K562 (cell line): Measurements from ENCODE around the gene AKT1S1. TPM values are rescaled to one million over a fixed set of nuclear protein-coding genes. Genes with fewer than 3 reads are reported as not detected.

Experiments
- ATAC-seq: fragments of 200-7000 bp; cut with Tn5 transposase; 3 replicates; pipeline ENCODE4 v1.9.1; 2020; ENCODE audit warnings: moderate library complexity
- BruUV-seq: library from RNA; stranded (reverse); fragments of 400-500 nt; replicated peaks from 2 replicates; lab custom pipeline; 2021; lab: Mats Ljungman, UMichigan
- CTCF ChIA-PET: fragments of 300-600 bp; formaldehyde crosslinking; extraction: SDS; loops from one replicate; lab custom pipeline; 2021; ENCODE audit warnings: low intra/inter-chr PET ratio; lab: Yijun Ruan, JAX
- POLR2A ChIA-PET: fragments of 300-600, 350-650 bp; sonication (Branson Sonifier 250); formaldehyde crosslinking; extraction: SDS; loops from one replicate; lab custom pipeline; 2021; ENCODE audit warnings: antibody characterized with exemption, inconsistent platforms; lab: Yijun Ruan, JAX
- DNase-seq, 4 experiments: peaks; one replicate each; pipeline versions ENCODE4 v3.0.0 to v3.0.0-alpha.2; 2011 to 2018; ENCODE audit warnings: low spot score in 3 of 4, mixed read lengths in 3 of 4; ENCODE audit errors: extremely low read depth in 1 of 4
- FAIRE-seq: peaks from 2 replicates; lab custom pipeline; 2011; peaks lifted over from hg19 to GRCh38; lab: Jason Lieb, UNC
- H2AFZ ChIP-seq: 2 replicates; pipeline ENCODE4 v1.6.0; 2011; ENCODE audit warnings: low read depth, low read length, control low read depth, inconsistent platforms
- H3K27ac ChIP-seq: fragments of 200-600 bp; 3 replicates; pipeline ENCODE4 v1.8.0; 2011; ENCODE audit warnings: low read depth, mild to moderate bottlenecking, control low read depth, inconsistent platforms, low read length, moderate library complexity, mixed read lengths; ENCODE audit errors: extremely low read depth
- H3K27me3 ChIP-seq, 2 experiments: fragments of 300-600 bp in 1 of 2; 2 replicates in 1 of 2; 3 replicates in 1 of 2; pipeline versions ENCODE4 v1.6.0 to v1.8.0; 2011; ENCODE audit warnings: inconsistent platforms in 2 of 2, low read length in 2 of 2, mild to moderate bottlenecking in 1 of 2, mixed read lengths in 1 of 2, moderate library complexity in 1 of 2; ENCODE audit not compliant: control insufficient read depth in 2 of 2, insufficient read depth in 2 of 2
- H3K36me3 ChIP-seq: fragments of 300-600 bp; 3 replicates; pipeline ENCODE4 v1.8.0; 2011; ENCODE audit warnings: mild to moderate bottlenecking, low read length, inconsistent platforms; ENCODE audit not compliant: control insufficient read depth, insufficient read depth
- H3K4me1 ChIP-seq, 2 experiments: fragments of 200-600 bp in 1 of 2; replicated peaks in 1 of 2; 2 replicates in 1 of 2; 3 replicates in 1 of 2; pipeline versions ENCODE4 v1.5.1 to v1.8.0; 2011; ENCODE audit warnings: inconsistent platforms in 2 of 2, low read length in 2 of 2, mild to moderate bottlenecking in 1 of 2, mixed read lengths in 1 of 2, moderate library complexity in 1 of 2; ENCODE audit not compliant: control insufficient read depth in 2 of 2, insufficient read depth in 2 of 2
- H3K4me2 ChIP-seq: 2 replicates; pipeline ENCODE4 v1.6.1; 2011; ENCODE audit warnings: low read length, control low read depth, inconsistent platforms, mixed read lengths; ENCODE audit not compliant: insufficient read depth
- H3K4me3 ChIP-seq: fragments of 200-600 bp; sonication (generic), shearing (Covaris generic); 2 replicates; pipeline ENCODE4 v1.5.1; 2016; ENCODE audit warnings: control low read depth, inconsistent platforms
- H3K79me2 ChIP-seq: fragments of 200-600 bp; 3 replicates; pipeline ENCODE4 v1.8.0; 2011; ENCODE audit warnings: low read length, inconsistent platforms; ENCODE audit not compliant: control insufficient read depth, insufficient read depth
- H3K9ac ChIP-seq, 2 experiments: 2 replicates each; pipeline versions ENCODE4 v1.6.0 to v1.6.1; 2011; ENCODE audit warnings: low read depth in 2 of 2, low read length in 2 of 2, control low read depth in 1 of 2, inconsistent platforms in 1 of 2, mild to moderate bottlenecking in 1 of 2, mixed read lengths in 1 of 2; ENCODE audit not compliant: insufficient read depth in 1 of 2
- H3K9me1 ChIP-seq: one replicate; pipeline ENCODE4 v1.6.0; 2011; ENCODE audit warnings: inconsistent platforms, mild to moderate bottlenecking, low read length, moderate library complexity; ENCODE audit not compliant: control insufficient read depth, insufficient read depth
- H3K9me3 ChIP-seq: replicated peaks from 2 replicates; pipeline ENCODE4 v1.5.1; 2011; ENCODE audit warnings: low read depth, low read length, inconsistent platforms; ENCODE audit not compliant: control insufficient read depth, insufficient read depth
- H4K20me1 ChIP-seq: replicated peaks from 2 replicates; pipeline ENCODE4 v1.6.1; 2011; ENCODE audit warnings: low read length, inconsistent platforms, mixed read lengths; ENCODE audit not compliant: control insufficient read depth, insufficient read depth
- ADNP ChIP-seq: fragments of 200-800 bp; sonication (Bioruptor generic); IDR thresholded peaks from 2 replicates; pipeline ENCODE4 v1.6.1; 2016; ENCODE audit warnings: missing genetic modification characterization, missing compliant biosample characterization
- CBFA2T2 ChIP-seq: fragments of 450-650 bp; conservative IDR thresholded peaks from 2 replicates; pipeline ENCODE4 v1.6.1; 2017; ENCODE audit warnings: mild to moderate bottlenecking
- CCNT2 ChIP-seq: IDR thresholded peaks from 2 replicates; pipeline ENCODE4 v1.6.1; 2011; ENCODE audit warnings: borderline replicate concordance, low read depth, mild to moderate bottlenecking, moderate library complexity, mixed read lengths, low read length; ENCODE audit not compliant: insufficient read length; ENCODE audit errors: extremely low read depth
- CHD1 ChIP-seq: fragments of 200-600 bp; sonication (generic); IDR thresholded peaks from one replicate; pipeline ENCODE4 v1.6.1; 2012; ENCODE audit warnings: mild to moderate bottlenecking, moderate library complexity, low read length, inconsistent platforms
- DEAF1 ChIP-seq: fragments of 450-650 bp; formaldehyde crosslinking; IDR thresholded peaks from 2 replicates; pipeline ENCODE4 v1.4.0; 2020; ENCODE audit warnings: mild to moderate bottlenecking, moderate library complexity
- KDM4B ChIP-seq, 2 experiments: fragments of 450-650 bp in 1 of 2; sonication (generic) in 1 of 2; IDR thresholded peaks; 2 replicates each; pipeline ENCODE4 v1.6.1; 2016 to 2017; ENCODE audit warnings: borderline replicate concordance in 2 of 2, antibody characterized with exemption in 1 of 2, low read depth in 1 of 2, mild to moderate bottlenecking in 1 of 2
- MCM3 ChIP-seq: fragments of 450-650 bp; IDR thresholded peaks from 2 replicates; pipeline ENCODE4 v1.6.1; 2016
- MEIS2 ChIP-seq: fragments of 450-650 bp; IDR thresholded peaks from 2 replicates; pipeline ENCODE4 v1.6.1; 2014; ENCODE audit warnings: mild to moderate bottlenecking; ENCODE audit not compliant: partially characterized antibody
- MYNN ChIP-seq, 2 experiments: sonication (generic); formaldehyde crosslinking in 1 of 2; IDR thresholded peaks; 2 replicates each; pipeline versions ENCODE4 v1.5.0 to v1.6.1; 2016 to 2020; ENCODE audit warnings: antibody characterized with exemption in 1 of 2, missing genetic modification reagents in 1 of 2
- SMARCC2 ChIP-seq: fragments of 450-650 bp; IDR thresholded peaks from 2 replicates; pipeline ENCODE4 v1.6.1; 2017; ENCODE audit warnings: antibody characterized with exemption, moderate library complexity, mild to moderate bottlenecking, low read depth
- SRF ChIP-seq, 2 experiments: fragments of 250-450, 450-650 bp in 1 of 2; sonication (Bioruptor Pico) in 1 of 2; sonication (generic) in 1 of 2; formaldehyde crosslinking; IDR thresholded peaks; 2 replicates each; pipeline versions ENCODE4 v1.5.0 to v1.5.1; 2020 to 2022; ENCODE audit warnings: mild to moderate bottlenecking in 1 of 2, missing genetic modification reagents in 1 of 2
- TAF7 ChIP-seq: fragments of 450-650 bp; IDR thresholded peaks from 2 replicates; pipeline ENCODE4 v1.6.1; 2016; ENCODE audit warnings: missing genetic modification characterization, missing compliant biosample characterization
- TEAD4 ChIP-seq, 2 experiments: sonication (generic) in 1 of 2; formaldehyde crosslinking in 1 of 2; IDR thresholded peaks; 2 replicates each; pipeline versions ENCODE4 v1.6.1 to v1.8.0; 2012 to 2022; ENCODE audit warnings: borderline replicate concordance in 1 of 2, inconsistent platforms in 1 of 2, low read length in 1 of 2, mild to moderate bottlenecking in 1 of 2, missing genetic modification reagents in 1 of 2
- ZBTB9 ChIP-seq: fragments of 450-650 bp; formaldehyde crosslinking; IDR thresholded peaks from 2 replicates; pipeline ENCODE4 v1.4.0; 2020; ENCODE audit warnings: mild to moderate bottlenecking, moderate library complexity
- ZNF174 ChIP-seq: fragments of 250-450 bp; sonication (Bioruptor Pico); IDR thresholded peaks from 2 replicates; pipeline ENCODE4 v1.4.0; 2020; ENCODE audit warnings: mild to moderate bottlenecking
- ZNF444 ChIP-seq: fragments of 250-450 bp; sonication (Bioruptor Pico); IDR thresholded peaks from 2 replicates; pipeline ENCODE4 v1.4.0; 2020; ENCODE audit warnings: mild to moderate bottlenecking, moderate library complexity
- ZNF551 ChIP-seq: fragments of 250-450 bp; sonication (Bioruptor Pico); IDR thresholded peaks from 2 replicates; pipeline ENCODE4 v1.5.0; 2021; ENCODE audit warnings: mild to moderate bottlenecking, moderate library complexity
- WGBS: fragments of 100-300 bp; shearing (Covaris generic); methylation state at CpG from one replicate; pipeline ENCODE4 v1.1.6; 2016; ENCODE audit warnings: low coverage, mixed read lengths; ENCODE audit not compliant: insufficient coverage; ENCODE audit errors: missing lambda C conversion rate; 5-methylcytosine and 5-hydroxymethylcytosine counted together
- in situ Hi-C: fragments of 300-500 bp; cut with MboI; formaldehyde crosslinking; loops from 4 replicates; pipeline ENCODE4 v1.15.0; 2018; ENCODE audit warnings: inconsistent platforms, mixed read lengths
- intact Hi-C: fragments of 100-400 bp; cut with micrococcal nuclease; formaldehyde crosslinking; loops from 2 replicates; pipeline ENCODE4 v1.14.2; 2022
- polyA plus RNA-seq, 8 experiments: library from polyadenylated mRNA; depleted of rRNA in 4 of 8; stranded (reverse) in 5 of 8; unstranded in 3 of 8; fragments of >200 nt; fragmentation: Nextera tagmentation in 2 of 8; fragmentation: Illumina TruSeq in 1 of 8; extraction: Ambion mirVana in 2 of 8; extraction: Trizol in 1 of 8; gene quantifications; 2 replicates each; pipeline versions ENCODE4 v1.2.1 to v1.2.3, GENCODE V29; 2011 to 2014; ENCODE audit warnings: inconsistent platforms in 1 of 8, missing spikeins in 1 of 8
- total RNA-seq, 7 experiments: library from RNA; depleted of rRNA in 6 of 7; stranded (reverse); fragments of >200 nt in 6 of 7; fragmentation: Illumina TruSeq in 2 of 7; extraction: Trizol in 2 of 7; gene quantifications; 2 replicates each; pipeline versions ENCODE4 v1.2.1 to v1.2.3, GENCODE V29; 2011 to 2021; ENCODE audit warnings: low replicate concordance in 1 of 7

AKT1S1 gene
- total and polyA plus RNA-seq, 9 of the 15 experiments (the other 6 are each of a cell fraction or from before 2014, with no cell fraction given) = 1.2 to 50.3 (median 17.1) TPM

- TF ChIP-seq ADNP (no peak), ZNF551 (CRISPR knock-in tag) (no peak), MEIS2 (no peak)
Observed at GRCh38 chr19:49907745-49908446, 30.7 kb upstream of the AKT1S1 start (continued).

- 89% methylated on average over 15 of the region's 16 CpGs for WGBS
- in situ Hi-C loops = no loop called here
- BruUV-seq = TSS peak; percentile 64
- H3K4me1 ChIP-seq = peaks cover 0 to 19% of the 10 kb centered on the region in 2 experiments; a peak in 3 of 5 replicates
- peaks cover 56% of the 10 kb centered on the region; the same call in 2 of the 3 replicates for H3K36me3 ChIP-seq
- H3K4me2 ChIP-seq = no peak overlapping the region
- peak; percentile 6 for FAIRE-seq
- no peaks in the 10 kb centered on the region for H3K9me1 ChIP-seq
- peaks cover 18% of the 10 kb centered on the region for H4K20me1 ChIP-seq
- H3K9ac ChIP-seq = no peak overlapping the region; a peak in 1 of 4 replicates
- H3K27me3 ChIP-seq = no peaks in the 10 kb centered on the region
- H3K9me3 ChIP-seq = no peaks in the 10 kb centered on the region
- intact Hi-C loops = no loop called here
- POLR2A ChIA-PET = interaction anchor here (0.6 to 0.8 kb wide), 2 partner anchors 17 to 681 kb away, joined by 3 read pairs; no protein-coding TSS in a partner anchor
- H3K79me2 ChIP-seq = peaks cover 20% of the 10 kb centered on the region
- no peak for DNase-seq
- no peak for ATAC-seq
- no peak overlapping the region for H3K4me3 ChIP-seq
- CTCF ChIA-PET = no interaction called here
- no peak overlapping the region for H2AFZ ChIP-seq
- no peak overlapping the region for H3K27ac ChIP-seq
- no peak for TF ChIP-seq CCNT2
- TF ChIP-seq KDM4B (IDR thresholded peaks at IDR 0.05; ENCODE audit: borderline replicate concordance in 2 of 2, low read depth in 1 of 2) = no peak
- no peak for TF ChIP-seq MCM3
- TF ChIP-seq MYNN (IDR thresholded peaks at IDR 0.05) = 0 out of 2 replicates have a peak, but pooled peaks have one; percentile 9
- no peak for TF ChIP-seq MYNN (CRISPR knock-in tag; IDR thresholded peaks at IDR 0.05)
- no peak for TF ChIP-seq DEAF1
- no peak for TF ChIP-seq SMARCC2
- TF ChIP-seq ZNF444 (CRISPR knock-in tag) = no peak
- no peak for TF ChIP-seq SRF (CRISPR knock-in tag; IDR thresholded peaks at IDR 0.05)
- TF ChIP-seq ZNF174 = no peak
- no peak for TF ChIP-seq CHD1
- TF ChIP-seq ZBTB9 (CRISPR knock-in tag) = no peak
- TF ChIP-seq TEAD4 (IDR thresholded peaks at IDR 0.05; ENCODE audit: low read length) = no peak
- TF ChIP-seq TEAD4 (CRISPR knock-in tag; IDR thresholded peaks at IDR 0.05; ENCODE audit: borderline replicate concordance) = no peak
- no peak for TF ChIP-seq TAF7
- TF ChIP-seq CBFA2T2 = no peak
Observed at GRCh38 chr19:49906879-49907564, 29.9 kb upstream of the AKT1S1 start.
